ENCODE measurements around the gene KCND2.

The KCND2 gene

DNA sequence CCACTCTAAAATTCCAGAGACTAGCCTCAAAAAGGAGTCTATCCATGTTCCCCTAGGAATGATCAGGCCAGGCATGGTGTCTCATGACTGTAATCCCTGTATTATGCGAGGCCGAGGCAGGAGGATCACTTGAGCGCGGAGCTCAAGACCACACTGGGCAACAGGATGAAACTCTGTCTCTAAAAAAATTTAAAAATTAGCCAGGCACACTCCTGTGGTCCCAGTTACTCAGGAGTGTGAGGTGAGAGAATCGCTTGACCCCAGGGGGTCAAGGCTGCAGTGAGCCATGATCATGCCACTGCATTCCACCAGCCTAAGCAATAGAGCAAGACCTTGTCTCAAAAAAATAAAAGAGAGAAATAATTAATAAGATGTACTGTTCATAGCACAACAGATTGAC, 256.8 kb downstream of the KCND2 start:
- H3K9ac ChIP-seq (ENCODE audit: low read depth, low read length): no peak overlapping the region
- ATAC-seq (ENCODE audit: insufficient read depth, low read depth): no peak
- no peaks in the 10 kb centered on the region for H4K20me1 ChIP-seq (ENCODE audit: insufficient read depth, low read length)
- H3K27ac ChIP-seq (ENCODE audit: low read length): no peak overlapping the region
- no peaks in the 10 kb centered on the region for H3K4me1 ChIP-seq (ENCODE audit: insufficient read depth, low read length)
- H2AFZ ChIP-seq (ENCODE audit: low read depth, low read length): no peak overlapping the region
- H3K4me2 ChIP-seq (ENCODE audit: insufficient read depth, low read length): no peak overlapping the region
- H3K4me3 ChIP-seq (ENCODE audit: low read depth in 1 of 2, low read length in 2 of 2): no peak overlapping the region
- TF ChIP-seq CTCF (IDR thresholded peaks at IDR 0.05; ENCODE audit: borderline replicate concordance, extremely low read depth, low read length, poor library complexity, severe bottlenecking) (no peak), EZH2 (IDR thresholded peaks at IDR 0.05; ENCODE audit: borderline replicate concordance, low read depth, low read length, severe bottlenecking) (no peak)
- no peaks in the 10 kb centered on the region for H3K79me2 ChIP-seq (ENCODE audit: insufficient read depth, low read length)
- H3K27me3 ChIP-seq (ENCODE audit: insufficient read depth, low read length, poor library complexity): no peaks in the 10 kb centered on the region
- no peaks in the 10 kb centered on the region for H3K9me3 ChIP-seq (ENCODE audit: insufficient read depth, low read length, severe bottlenecking)
- no peaks in the 10 kb centered on the region for H3K36me3 ChIP-seq (ENCODE audit: insufficient read depth, low read length)
- DNase-seq: no peak

DNA sequence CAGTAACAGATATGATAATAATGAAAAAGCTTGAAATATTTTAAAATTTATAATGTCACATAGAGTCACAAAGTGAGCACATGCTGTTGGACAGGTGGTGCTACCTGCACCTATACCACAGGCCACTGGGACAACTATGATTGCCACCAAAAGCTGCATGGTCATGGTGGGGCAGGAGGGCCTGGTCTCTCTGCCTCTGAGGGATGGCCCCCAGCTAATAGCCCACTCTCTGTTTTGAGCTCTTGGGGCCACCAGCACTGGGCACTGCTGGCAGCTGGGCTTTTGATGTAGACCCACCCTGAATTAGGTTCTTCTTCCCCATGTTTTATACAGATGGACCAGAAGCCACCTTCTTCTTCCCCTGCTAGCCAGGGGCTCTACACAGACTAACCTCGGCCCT, 265.4 kb downstream of the KCND2 start:
- H2AFZ ChIP-seq (ENCODE audit: low read depth, low read length): no peak overlapping the region
- ATAC-seq (ENCODE audit: insufficient read depth, low read depth) (no peak), DNase-seq (no peak)
- H3K36me3 ChIP-seq (ENCODE audit: insufficient read depth, low read length): no peaks in the 10 kb centered on the region
- H3K27ac ChIP-seq (ENCODE audit: low read length): no peak overlapping the region
- no peak overlapping the region for H3K4me2 ChIP-seq (ENCODE audit: insufficient read depth, low read length)
- no peak overlapping the region for H3K9ac ChIP-seq (ENCODE audit: low read depth, low read length)
- H3K4me3 ChIP-seq (ENCODE audit: low read depth in 1 of 2, low read length in 2 of 2): no peak overlapping the region
- H3K9me3 ChIP-seq (ENCODE audit: insufficient read depth, low read length, severe bottlenecking): no peaks in the 10 kb centered on the region
- TF ChIP-seq CTCF (IDR thresholded peaks at IDR 0.05; ENCODE audit: borderline replicate concordance, extremely low read depth, low read length, poor library complexity, severe bottlenecking) (no peak), EZH2 (IDR thresholded peaks at IDR 0.05; ENCODE audit: borderline replicate concordance, low read depth, low read length, severe bottlenecking) (no peak)
- H3K27me3 ChIP-seq (ENCODE audit: insufficient read depth, low read length, poor library complexity): no peaks in the 10 kb centered on the region
- H3K79me2 ChIP-seq (ENCODE audit: insufficient read depth, low read length): no peaks in the 10 kb centered on the region
- H4K20me1 ChIP-seq (ENCODE audit: insufficient read depth, low read length): no peaks in the 10 kb centered on the region
- no peaks in the 10 kb centered on the region for H3K4me1 ChIP-seq (ENCODE audit: insufficient read depth, low read length)

- ATAC-seq (ENCODE audit: insufficient read depth, low read depth): no peak
- no peak overlapping the region for H3K9ac ChIP-seq (ENCODE audit: low read depth, low read length)
- no peak for DNase-seq
- H3K4me3 ChIP-seq (ENCODE audit: low read depth in 1 of 2, low read length in 2 of 2): no peak overlapping the region
- H3K36me3 ChIP-seq (ENCODE audit: insufficient read depth, low read length): no peaks in the 10 kb centered on the region
- H3K27ac ChIP-seq (ENCODE audit: low read length): no peak overlapping the region
- no peaks in the 10 kb centered on the region for H4K20me1 ChIP-seq (ENCODE audit: insufficient read depth, low read length)
- H2AFZ ChIP-seq (ENCODE audit: low read depth, low read length): no peak overlapping the region
- no peak overlapping the region for H3K4me2 ChIP-seq (ENCODE audit: insufficient read depth, low read length)
- no peaks in the 10 kb centered on the region for H3K9me3 ChIP-seq (ENCODE audit: insufficient read depth, low read length, severe bottlenecking)
- no peaks in the 10 kb centered on the region for H3K79me2 ChIP-seq (ENCODE audit: insufficient read depth, low read length)
- H3K4me1 ChIP-seq (ENCODE audit: insufficient read depth, low read length): no peaks in the 10 kb centered on the region
- no peak for TF ChIP-seq CTCF (IDR thresholded peaks at IDR 0.05; ENCODE audit: borderline replicate concordance, extremely low read depth, low read length, poor library complexity, severe bottlenecking)
- TF ChIP-seq EZH2 (IDR thresholded peaks at IDR 0.05; ENCODE audit: borderline replicate concordance, low read depth, low read length, severe bottlenecking): no peak
- no peaks in the 10 kb centered on the region for H3K27me3 ChIP-seq (ENCODE audit: insufficient read depth, low read length, poor library complexity)
Observed at GRCh38 chr7:120539321-120539720, 266.3 kb downstream of the KCND2 start.

DNA sequence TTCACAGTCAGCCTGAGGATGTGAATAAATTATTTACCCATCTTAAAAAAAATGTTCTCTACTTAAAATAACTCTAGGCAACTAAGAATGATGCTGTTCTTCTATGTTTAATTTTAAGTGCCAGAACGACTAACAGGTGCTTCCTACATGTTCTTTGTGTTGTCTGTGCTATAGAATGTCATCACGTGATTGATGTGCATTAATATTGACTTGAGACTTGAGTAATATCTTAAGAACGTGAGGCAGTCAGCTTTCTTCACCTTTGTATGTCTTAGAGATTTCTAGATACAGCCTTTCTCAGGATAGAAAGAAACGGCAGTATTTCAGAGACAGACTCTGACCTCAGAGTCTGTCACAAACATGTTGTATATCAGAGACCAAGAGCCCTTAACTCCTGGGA, 274.6 kb downstream of the KCND2 start:
- H3K79me2 ChIP-seq (ENCODE audit: insufficient read depth, low read length): no peaks in the 10 kb centered on the region
- H4K20me1 ChIP-seq (ENCODE audit: insufficient read depth, low read length): no peaks in the 10 kb centered on the region
- TF ChIP-seq EZH2 (IDR thresholded peaks at IDR 0.05; ENCODE audit: borderline replicate concordance, low read depth, low read length, severe bottlenecking): no peak
- TF ChIP-seq CTCF (IDR thresholded peaks at IDR 0.05; ENCODE audit: borderline replicate concordance, extremely low read depth, low read length, poor library complexity, severe bottlenecking): no peak
- H2AFZ ChIP-seq (ENCODE audit: low read depth, low read length): no peak overlapping the region
- peaks cover 8% of the 10 kb centered on the region for H3K27me3 ChIP-seq (ENCODE audit: insufficient read depth, low read length, poor library complexity)
- ATAC-seq (ENCODE audit: insufficient read depth, low read depth) (no peak), DNase-seq (no peak)
- no peak overlapping the region for H3K4me2 ChIP-seq (ENCODE audit: insufficient read depth, low read length)
- H3K9me3 ChIP-seq (ENCODE audit: insufficient read depth, low read length, severe bottlenecking): no peaks in the 10 kb centered on the region
- H3K9ac ChIP-seq (ENCODE audit: low read depth, low read length): no peak overlapping the region
- peaks cover 5% of the 10 kb centered on the region; the same call in 1 of the 2 replicates for H3K4me1 ChIP-seq (ENCODE audit: insufficient read depth, low read length)
- H3K4me3 ChIP-seq (ENCODE audit: low read depth in 1 of 2, low read length in 2 of 2): no peak overlapping the region
- no peaks in the 10 kb centered on the region for H3K36me3 ChIP-seq (ENCODE audit: insufficient read depth, low read length)
- H3K27ac ChIP-seq (ENCODE audit: low read length): no peak overlapping the region

Measured in DND-41 (cell line).